GM21447 (cell line): Measurements from ENCODE around the gene POU2F3.
"Not testable (repeated sequence)": the region's sequence is repeated elsewhere in the genome, so short reads cannot be mapped to it uniquely, and the experiment has no call there.

ENCODE experiments used
- ATAC-seq: cut with Tn5 transposase; IDR thresholded peaks from one replicate; pipeline ENCODE4 v1.9.1; 2021; ENCODE audit not compliant: unreplicated experiment

POU2F3 gene

DNA sequence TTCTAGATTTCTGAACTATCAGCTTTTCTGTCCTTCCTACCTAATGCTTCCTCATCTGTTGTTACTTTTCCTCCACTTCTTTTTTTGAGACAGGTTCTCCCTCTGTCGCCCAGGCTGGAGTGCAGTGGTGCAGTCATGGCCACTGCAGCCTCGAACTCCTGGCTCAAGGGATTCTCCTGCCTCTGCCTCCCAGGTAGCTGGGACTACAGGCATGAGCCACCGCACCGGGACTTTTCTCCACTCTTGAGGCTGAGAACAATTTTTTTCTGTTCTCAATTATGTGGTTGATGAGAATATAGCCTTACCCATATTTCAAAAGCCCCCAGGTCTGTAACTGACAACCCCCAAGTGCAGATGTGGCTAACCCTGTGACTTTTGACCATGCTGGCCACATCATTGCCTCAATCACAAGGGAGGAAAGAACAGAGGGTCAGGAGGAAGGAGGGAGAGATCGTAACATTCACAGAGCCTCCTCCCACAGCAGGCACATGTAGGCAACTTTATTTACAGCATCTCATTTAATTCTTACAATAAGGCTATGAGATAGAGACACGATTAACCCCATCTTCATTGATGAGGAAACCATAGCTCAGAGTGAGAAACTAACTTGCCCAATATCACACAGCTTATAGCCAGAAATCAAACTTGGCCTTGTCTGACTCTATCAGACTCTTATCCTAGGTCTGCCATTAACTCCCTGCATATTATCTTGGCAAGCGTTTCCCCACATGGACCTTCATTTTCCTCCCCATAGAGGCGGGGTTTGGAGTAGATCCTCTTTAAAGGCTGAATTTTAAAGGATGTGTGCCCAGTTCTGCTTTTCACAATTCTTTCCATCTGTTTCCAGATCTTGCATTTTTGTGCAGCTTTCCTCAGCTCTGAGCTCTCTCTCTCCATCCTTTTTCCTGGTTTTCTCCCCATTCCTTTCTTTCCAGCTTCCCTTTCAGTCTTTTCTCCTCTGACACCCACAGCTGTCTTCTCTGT, 9.6 kb downstream of the POU2F3 start:
- ATAC-seq, result no peak

DNA sequence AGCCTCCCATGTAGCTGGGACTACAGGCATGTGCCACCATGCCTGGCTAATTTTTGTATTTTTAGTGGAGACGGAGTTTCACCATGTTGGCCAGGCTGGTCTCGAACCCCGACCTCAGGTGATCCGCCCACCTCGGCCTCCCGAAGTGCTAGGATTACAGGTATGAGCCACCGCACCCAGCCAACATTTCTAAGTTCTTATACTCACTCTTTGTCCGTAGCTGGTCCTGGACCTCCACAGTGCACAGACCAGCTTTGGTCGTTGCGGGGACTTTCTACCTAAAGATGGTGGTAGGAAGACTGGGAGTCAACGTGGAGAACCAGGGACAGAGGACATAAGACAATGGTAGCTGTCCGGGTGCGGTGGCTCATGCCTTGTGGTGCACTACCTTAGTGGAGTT, 13.4 kb downstream of the POU2F3 start:
- ATAC-seq, result not testable (repeated sequence)

DNA sequence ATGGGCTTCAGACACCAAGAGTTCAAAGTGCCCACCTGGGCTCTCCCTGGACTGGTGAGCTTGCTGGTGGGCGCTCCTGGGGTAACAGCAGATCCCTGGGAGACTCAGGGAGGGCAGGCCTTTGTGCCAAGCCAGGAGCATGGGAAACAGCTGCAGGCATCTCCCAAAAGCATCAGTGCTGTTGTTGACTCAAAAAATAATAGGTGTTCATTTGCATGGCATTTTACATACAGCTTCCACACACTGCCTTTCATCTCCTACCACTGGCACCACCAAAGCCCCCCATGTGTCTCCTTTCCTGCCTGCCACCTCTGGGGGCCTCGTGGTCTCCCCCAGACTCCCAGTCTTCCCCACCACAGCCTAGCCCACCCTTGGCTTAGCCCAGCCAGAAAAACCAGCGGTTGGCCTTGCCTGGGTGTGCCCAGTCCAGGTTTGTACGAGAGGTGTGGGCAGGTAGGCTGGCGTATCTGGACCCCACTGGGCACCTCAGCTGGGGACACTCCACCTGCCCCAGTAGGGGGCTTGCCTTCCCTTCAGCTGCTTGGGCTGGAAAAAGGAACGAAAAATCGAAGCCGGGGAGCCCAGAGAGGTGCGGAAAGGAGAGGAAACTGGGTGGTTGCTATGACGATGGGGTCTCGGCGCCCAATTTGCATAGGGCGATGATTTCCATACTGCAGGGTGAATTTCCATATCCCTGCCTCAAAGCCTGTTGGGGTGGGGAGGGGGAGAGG, 15.0 kb downstream of the POU2F3 start:
- peak; percentile 64 for ATAC-seq

DNA sequence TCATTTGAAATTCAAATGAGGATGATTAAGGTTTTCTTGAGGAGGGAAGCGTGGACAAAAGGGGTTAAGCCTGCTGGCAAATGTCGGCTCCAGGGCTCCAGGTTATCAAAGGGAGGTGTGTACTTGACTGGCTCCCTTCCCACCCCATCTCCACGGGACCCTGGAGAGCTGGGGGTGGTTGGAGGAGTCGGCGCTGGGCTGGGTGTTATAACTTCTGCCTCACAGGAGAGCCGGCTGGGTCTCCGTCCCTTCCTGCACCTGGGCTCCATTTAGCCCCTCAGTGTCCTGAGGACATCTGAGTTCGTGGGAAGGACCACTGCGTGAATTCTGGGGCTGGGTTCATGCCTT, 15.6 kb downstream of the POU2F3 start:
- no peak for ATAC-seq

DNA sequence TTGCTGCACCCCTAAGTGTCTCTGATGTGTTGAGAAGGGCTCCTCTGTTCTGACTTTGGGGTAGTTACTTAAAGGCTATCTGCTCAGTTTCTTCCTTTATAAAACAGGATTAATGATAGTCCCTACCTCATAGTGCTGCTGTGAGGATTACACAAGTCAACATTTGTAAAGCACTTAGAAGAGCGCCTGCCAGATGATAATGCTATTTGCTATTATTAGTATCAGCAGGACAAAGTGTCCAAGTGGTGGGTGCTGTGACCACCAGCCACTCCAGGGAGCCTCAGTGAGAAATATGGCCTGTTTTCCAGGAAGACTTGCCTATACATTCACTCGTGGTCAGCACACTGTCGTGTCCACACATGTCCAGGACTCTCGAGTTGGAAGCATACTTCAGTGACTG, 16.2 kb downstream of the POU2F3 start:
- no peak for ATAC-seq

DNA sequence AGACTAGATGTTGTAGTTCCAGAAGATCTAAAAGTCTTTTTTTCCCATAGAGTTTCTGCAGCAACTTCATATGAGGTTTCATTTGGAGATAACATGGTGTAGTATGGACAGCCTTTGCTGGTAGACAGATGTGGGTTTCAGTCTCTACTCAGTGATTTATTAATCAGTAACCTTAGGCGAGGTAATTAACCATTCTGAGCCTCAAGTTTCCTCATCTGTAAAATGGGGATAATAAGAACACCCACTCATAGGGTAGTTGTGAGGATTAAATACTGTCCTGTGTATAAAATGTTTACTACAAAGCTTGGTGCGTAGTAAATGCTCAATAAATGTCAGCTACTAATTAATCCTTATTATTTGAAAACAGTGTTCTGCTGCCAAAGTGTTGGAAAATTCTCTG, 16.8 kb downstream of the POU2F3 start:
- no peak for ATAC-seq

DNA sequence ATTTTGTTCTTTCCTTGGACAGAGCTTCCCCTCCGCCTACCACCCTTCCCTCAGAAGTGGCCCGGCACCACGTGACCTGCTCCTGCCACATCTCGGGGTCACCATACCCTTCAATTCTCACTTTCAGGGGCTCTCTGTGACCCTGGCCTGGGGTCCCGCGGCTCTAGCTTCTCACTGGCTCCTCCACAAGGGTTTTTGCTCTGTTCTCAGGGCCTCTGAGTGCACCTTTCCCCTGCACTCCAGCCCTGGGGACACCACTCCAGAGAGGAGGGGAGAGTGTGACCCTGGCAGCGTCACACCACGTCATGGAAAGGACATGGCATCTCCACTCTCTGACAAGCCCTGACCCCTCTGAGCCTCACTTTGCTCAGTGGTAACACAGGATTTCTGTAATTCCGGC, 17.4 kb downstream of the POU2F3 start:
- ATAC-seq, result no peak

DNA sequence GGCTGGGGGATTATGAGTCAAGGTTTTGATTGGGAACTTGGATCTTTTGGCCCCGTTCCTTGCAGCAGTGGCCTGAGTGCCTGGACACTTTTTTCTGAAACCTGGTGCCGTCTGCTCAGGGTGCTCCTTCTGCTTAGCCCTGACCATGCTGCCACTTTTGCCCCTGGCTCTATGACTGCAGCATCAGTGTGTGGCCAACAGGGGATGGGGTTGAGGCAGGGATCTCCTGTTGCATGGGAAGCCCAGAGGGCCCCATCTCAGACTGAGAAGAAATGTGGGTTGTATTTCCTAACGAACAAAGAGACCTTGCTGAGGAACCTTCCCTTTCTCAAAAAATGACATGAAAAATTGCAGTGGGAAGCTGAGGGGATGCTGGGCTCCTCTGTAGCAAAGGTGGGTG, 18.7 kb downstream of the POU2F3 start:
- no peak for ATAC-seq

DNA sequence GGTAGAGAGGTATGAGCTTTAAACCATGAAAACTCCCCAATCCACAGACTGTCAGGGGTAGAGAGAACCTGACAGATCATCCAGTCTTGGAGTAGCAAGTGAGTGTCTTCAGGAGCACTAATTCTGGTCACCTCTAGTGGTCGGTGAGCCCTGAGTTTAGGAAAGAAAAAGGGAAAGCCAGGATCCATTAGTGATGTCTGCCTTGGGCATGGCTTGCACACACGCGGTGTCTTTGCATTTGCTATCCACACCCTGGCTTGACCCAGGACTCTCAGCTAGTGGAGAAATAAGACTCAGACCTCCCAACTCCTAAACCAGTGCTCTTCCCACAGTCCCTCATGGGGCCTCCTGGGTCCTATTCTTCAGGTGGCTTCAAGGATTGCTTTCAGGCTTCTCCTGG, 19.3 kb downstream of the POU2F3 start:
- ATAC-seq, result no peak

DNA sequence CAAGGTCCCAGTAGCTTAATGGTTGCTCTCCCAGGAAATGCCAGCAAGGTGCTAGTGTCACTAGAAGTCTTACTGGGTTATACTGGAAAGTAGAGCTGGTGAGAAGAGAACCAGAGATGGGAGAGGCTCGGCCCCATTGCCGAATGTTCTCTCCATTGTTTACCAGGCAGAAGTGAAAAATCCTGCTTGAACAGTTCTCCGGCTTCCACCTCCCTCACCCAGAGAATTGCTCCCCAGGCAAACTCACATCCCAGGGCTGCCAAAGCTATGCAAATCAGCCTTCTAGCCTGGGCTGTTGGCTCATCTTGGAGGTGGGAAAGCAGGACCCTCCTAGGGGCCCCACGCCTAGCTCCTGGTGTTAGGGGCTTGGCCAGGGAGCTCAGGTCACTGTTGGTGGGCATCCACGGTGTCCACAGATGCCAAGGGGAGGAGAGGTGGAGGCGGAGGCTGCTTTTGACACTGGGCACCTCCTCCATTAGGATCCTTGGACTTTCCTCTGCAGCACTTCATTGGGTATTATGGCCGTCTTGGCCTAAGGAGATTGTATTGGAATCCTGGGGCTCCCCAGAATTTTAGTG, 20.1 kb downstream of the POU2F3 start:
- ATAC-seq, result no peak

DNA sequence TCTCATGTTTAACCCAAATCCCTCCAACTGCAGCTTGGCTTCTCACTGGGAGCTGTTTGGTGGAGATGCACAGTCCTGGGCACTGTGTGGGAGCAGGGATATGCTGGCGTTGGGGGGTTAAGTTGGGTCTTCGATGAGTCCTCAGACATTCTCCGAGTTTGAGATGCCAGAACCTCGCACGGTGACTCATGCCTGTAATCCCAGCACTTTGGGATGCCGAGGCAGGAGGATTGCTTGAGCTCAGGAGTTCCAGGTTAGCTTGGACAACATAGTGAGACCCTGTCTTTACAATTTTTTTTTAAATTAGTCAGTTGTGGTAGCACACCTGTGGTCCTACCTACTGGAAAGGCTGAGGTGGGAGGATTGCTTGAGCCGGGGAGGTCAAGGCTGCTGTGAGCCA, 20.7 kb downstream of the POU2F3 start:
- no peak for ATAC-seq

DNA sequence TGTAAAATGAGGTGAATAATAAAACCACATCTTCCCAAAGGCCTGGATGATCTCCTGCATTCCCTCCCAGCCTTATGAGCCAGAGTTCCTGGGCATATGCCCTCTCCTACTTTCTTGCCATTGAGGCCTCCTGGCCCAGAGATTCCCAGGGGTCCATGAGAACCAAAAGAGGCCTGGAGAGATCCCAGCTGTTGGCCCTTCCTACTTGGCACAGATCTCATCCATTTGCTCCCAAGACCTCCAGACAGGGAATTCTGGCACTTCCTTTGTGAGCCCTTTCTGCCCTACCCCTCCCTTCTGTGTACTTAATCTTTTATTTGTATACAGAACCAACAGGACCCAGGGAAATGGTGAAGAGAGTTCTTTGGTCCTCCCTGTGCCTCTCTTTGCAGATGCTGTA, 21.4 kb downstream of the POU2F3 start:
- no peak for ATAC-seq

DNA sequence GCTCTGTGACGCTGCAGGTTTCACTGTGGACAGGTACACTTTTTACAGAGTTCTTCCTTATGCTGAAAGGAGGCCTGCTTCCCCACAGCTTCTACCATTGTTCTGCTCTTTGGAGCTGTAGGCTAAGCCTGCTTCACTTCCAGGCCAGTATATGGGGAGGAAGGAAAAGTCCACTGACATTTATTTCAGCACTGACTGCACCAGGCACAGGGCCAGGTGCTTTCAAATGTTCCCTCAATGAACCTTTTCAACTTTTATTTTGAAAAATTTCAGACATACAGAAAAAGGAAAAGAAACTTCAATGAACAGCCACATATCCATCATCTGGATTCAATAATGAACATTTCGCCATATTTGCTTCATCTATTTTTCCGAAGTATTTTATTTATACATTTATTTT, 22.0 kb downstream of the POU2F3 start:
- no peak for ATAC-seq

DNA sequence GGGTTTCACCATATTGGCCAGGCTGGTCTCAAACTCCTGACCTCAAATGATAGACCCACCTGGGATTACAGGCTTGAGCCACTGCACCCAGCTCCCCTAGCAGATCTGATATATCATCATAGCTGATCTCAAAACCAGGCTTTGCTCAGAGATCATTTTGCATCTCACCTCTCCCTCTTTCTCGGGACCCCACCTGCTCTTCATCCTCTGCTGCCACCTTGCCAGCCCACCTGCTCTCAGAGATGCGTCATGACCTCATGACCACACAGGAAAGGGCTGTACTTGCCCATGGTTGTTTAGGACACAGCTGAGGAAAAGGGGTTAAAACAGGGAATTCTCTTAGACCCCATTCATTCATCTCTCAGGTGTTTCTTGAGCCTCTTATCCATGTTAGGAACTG, 27.4 kb downstream of the POU2F3 start:
- no peak for ATAC-seq

DNA sequence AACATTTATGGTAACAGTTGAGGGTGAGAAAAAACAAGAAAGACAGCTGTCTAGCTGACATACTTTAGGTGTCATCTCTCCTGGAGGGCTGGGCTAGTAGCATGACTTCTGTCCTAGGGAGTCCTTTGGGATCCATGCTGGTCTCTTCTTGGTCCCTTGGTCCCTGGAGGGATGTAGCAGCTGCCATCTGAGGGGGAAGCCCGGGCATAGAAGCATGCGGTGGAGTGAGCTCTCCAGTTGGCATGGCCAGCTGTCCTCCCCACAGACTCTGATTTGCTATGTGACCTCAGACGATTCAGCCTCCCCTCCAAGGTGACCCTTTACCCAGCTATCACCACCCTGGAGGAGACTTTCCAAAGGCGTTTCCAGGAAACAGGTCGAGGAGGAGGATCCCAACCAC, 28.7 kb downstream of the POU2F3 start:
- ATAC-seq, result no peak

DNA sequence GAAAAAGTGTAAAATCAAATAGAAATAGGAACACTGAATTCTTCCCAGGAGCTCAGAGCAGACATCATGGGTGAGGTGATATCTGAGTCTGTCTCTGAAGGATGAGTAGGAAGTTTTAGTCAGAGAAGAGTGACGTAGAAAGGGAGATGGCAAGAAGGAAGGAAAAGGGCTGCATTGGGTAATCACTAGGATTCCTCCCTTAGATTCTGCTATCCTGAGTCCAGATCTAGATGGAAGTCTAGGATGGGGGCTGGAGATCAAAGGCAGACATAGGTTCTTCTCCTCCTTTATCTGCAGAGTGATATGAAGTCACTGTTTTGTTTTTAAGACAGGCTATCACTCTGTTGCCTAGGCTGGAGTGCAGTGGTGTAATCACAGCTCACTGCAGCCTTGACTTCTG, 30.4 kb downstream of the POU2F3 start:
- ATAC-seq, result no peak

DNA sequence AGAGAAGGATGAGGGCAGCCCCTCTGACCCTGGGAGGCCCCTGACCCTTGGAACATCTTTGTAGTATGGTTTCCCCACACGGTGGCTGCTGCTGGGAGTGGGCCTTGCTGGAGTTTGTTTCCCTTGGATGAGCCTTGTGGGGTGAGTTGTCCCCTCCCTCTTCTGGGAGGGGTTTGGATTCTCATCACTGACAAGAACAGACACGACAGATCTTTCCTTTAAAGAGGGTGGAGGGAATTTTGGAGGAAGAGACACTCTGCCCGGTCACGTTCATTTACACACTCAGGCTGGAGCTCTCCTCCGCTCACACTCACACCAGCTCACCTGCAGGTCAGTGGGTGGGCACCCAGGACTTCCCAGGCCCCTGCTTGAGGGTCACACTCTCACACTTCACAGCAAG, 31.7 kb downstream of the POU2F3 start:
- ATAC-seq, result no peak

DNA sequence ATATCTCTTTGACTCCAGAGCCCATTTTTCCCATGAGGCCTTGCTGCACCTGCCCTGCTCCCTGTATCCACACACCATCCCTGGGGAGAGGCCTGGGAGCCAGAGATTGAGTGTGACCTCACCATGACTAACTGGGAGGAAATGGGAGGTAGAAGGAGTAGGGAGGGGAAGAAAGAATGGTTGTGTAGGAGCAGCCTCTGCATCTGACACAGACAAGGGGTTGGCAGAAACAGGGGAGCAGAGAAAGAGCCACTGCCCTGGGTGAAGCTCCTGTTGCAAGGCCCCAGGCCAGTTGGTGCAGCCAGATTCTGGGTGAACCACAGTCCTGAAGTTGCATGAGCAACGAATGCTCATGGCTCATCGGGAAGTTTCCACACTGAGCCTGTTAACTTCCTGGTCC, 32.4 kb downstream of the POU2F3 start:
- no peak for ATAC-seq

DNA sequence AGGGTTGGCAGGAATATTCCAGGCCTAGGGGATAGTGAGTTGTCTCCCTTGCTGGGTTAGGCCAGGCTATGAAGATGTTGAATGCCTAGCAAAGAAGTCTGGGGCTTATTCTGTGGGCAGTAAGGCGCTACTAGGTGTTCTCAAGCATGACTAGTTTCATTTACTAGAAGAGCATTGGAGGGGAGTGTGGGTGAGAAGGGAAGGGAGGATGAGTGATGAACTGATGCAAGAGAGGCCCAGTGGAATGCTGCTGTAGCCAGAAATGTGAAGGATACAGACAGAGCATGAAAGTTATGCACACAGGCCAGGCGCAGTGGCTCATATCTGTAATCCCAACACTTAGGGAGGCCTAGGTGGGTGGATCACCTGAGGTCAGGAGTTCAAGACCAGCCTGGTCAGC, 33.5 kb downstream of the POU2F3 start:
- ATAC-seq, result no peak

DNA sequence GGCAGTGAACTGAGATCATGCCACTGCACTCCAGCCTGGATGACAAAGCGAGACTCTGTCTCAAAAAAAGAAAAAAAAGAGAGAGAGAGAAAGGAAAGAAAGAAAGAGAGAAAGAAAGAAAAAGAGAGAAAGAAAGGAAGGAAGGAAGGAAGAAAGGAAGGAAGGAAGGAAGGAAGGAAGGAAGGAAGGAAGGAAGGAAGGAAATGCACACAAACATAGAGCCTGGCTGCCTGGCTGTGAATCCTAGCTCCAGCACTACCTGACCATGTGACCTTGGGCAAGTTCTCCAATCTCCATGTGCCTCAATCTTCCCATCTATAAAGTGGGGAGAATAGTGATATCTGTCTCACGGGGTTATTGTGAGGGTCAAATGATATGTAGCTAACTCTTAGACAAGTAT, 34.0 kb downstream of the POU2F3 start:
- ATAC-seq, result not testable (repeated sequence)

DNA sequence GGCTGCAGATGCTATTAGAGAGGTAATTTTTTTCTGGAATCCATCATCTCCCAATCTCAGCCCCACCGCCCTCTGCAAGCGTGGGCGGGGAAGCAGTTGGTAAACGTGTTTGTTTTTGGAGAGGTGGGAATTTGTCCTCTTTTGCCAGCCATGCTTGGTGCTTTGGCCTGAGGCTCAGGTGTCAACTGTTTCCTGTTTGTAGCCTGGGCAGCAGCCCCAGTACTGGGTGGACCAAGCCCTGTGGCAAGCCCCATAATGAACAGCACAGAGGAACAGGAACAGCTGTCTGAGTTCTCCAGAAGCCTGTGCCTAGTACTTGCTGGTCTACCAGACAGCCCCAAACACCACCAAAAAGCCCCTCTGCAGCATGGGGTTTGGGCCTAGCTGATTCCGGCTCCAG, 39.6 kb downstream of the POU2F3 start:
- no peak for ATAC-seq

DNA sequence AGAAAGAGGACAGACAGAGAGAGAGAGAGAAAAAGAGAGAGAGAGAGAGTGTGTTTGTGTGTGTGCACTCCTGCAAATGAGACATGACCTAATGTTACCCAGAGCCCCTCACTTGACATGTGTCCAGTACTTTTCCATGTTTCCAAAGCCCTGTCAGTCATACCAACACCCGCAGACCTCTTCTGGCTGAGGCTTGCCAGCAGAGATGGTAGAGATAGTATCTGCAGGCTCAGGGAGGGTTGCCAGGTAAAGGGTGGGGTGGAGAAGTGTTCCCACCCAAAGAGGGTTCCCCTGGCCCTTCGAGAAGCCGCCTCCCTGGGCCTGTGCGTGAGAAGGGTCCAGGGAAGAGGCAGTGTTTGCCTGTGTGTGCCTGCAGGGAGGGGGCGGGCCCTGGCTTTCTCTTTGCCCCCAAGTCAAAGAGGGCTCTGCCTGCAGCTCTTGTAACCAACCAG, 40.7 kb downstream of the POU2F3 start:
- ATAC-seq, result no peak
